Endothelial cell of umbilical vein (primary cell): ENCODE data around the gene AKR1C4.

ENCODE experiments used
- EZH2 ChIP-seq: IDR thresholded peaks from 2 replicates; pipeline ENCODE4 v1.6.1; 2012; ENCODE audit warnings: borderline replicate concordance, low read depth, mild to moderate bottlenecking, moderate library complexity, low read length, inconsistent platforms; ENCODE audit not compliant: severe bottlenecking
- JUN ChIP-seq: IDR thresholded peaks from 2 replicates; pipeline ENCODE4 v1.6.1; 2011; ENCODE audit warnings: borderline replicate concordance, low read depth; ENCODE audit not compliant: insufficient read length, insufficient read depth
- POLR2A ChIP-seq: IDR thresholded peaks from 2 replicates; pipeline ENCODE4 v1.6.1; 2012; ENCODE audit warnings: low read depth, mild to moderate bottlenecking, control low read depth, low read length
- POLR2AphosphoS5 ChIP-seq: IDR thresholded peaks from 2 replicates; pipeline ENCODE4 v1.6.1; 2012; ENCODE audit warnings: low read depth, mild to moderate bottlenecking, control low read depth, low read length, moderate library complexity; ENCODE audit not compliant: insufficient read depth
- TF ChIP-seq, protein P1 (sequence below): IDR thresholded peaks from 2 replicates; pipeline ENCODE4 v1.6.1; 2011; ENCODE audit not compliant: insufficient read depth, insufficient read length
- TF ChIP-seq, protein P2 (sequence below), 2 donors: IDR thresholded peaks; 1 replicate in 1 of 2; 2 replicates in 1 of 2; pipeline ENCODE4 v1.5.1; 2011; ENCODE audit warnings: low read length in 2 of 2, mild to moderate bottlenecking in 2 of 2, moderate library complexity in 2 of 2, control low read depth in 1 of 2, inconsistent platforms in 1 of 2, low read depth in 1 of 2; ENCODE audit not compliant: insufficient read depth in 1 of 2; ENCODE audit errors: extremely low read depth in 1 of 2

DNA sequence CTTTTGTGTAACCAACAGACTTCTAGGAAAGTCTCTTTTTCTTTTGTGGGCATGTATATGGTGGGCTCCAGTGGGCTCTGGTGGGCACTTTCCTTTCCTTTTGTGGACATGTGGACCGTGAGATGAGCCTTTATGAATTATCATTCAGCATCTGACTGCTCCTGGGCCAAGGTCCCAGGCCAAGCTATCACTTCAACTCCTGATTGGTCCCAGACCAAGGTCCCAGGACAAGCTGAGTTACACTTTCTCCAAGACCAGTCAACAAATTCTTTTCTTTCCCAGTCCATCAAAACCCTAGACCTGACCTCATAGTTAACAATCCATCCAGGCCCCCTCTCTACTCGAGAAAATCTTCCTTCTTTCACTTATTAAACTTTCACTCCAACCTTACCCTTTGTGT is 12.7 kb upstream of the AKR1C4 start:
- TF ChIP-seq, protein P1, sequence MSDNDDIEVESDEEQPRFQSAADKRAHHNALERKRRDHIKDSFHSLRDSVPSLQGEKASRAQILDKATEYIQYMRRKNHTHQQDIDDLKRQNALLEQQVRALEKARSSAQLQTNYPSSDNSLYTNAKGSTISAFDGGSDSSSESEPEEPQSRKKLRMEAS: no peak
- TF ChIP-seq, protein P2, sequence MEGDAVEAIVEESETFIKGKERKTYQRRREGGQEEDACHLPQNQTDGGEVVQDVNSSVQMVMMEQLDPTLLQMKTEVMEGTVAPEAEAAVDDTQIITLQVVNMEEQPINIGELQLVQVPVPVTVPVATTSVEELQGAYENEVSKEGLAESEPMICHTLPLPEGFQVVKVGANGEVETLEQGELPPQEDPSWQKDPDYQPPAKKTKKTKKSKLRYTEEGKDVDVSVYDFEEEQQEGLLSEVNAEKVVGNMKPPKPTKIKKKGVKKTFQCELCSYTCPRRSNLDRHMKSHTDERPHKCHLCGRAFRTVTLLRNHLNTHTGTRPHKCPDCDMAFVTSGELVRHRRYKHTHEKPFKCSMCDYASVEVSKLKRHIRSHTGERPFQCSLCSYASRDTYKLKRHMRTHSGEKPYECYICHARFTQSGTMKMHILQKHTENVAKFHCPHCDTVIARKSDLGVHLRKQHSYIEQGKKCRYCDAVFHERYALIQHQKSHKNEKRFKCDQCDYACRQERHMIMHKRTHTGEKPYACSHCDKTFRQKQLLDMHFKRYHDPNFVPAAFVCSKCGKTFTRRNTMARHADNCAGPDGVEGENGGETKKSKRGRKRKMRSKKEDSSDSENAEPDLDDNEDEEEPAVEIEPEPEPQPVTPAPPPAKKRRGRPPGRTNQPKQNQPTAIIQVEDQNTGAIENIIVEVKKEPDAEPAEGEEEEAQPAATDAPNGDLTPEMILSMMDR (IDR thresholded peaks at IDR 0.05; ENCODE audit: extremely low read depth in 1 of 2, insufficient read depth in 1 of 2, low read depth in 1 of 2, low read length in 2 of 2): no peak
- TF ChIP-seq POLR2A (no peak), EZH2 (no peak), POLR2AphosphoS5 (no peak), JUN (no peak)
